IPS-18a (cell line): ENCODE data around the gene GP1BB.
"Not testable (repeated sequence)": the region's sequence is repeated elsewhere in the genome, so short reads cannot be mapped to it uniquely, and the experiment has no call there.

Source experiments
- H3K27ac ChIP-seq: one replicate; pipeline ENCODE4 v1.5.1; 2013; ENCODE audit warnings: low read length
- H3K27me3 ChIP-seq: one replicate; pipeline ENCODE4 v1.6.1; 2013; ENCODE audit warnings: mild to moderate bottlenecking, low read length; ENCODE audit not compliant: control insufficient read depth, insufficient read depth
- H3K36me3 ChIP-seq: one replicate; pipeline ENCODE4 v1.6.1; 2013; ENCODE audit warnings: low read depth, low read length; ENCODE audit not compliant: control insufficient read depth
- H3K4me1 ChIP-seq: one replicate; pipeline ENCODE4 v1.6.1; 2013; ENCODE audit warnings: low read depth, low read length; ENCODE audit not compliant: control insufficient read depth
- H3K4me3 ChIP-seq: one replicate; pipeline ENCODE4 v1.5.1; 2013; ENCODE audit warnings: low read length
- H3K9ac ChIP-seq: one replicate; pipeline ENCODE4 v1.6.1; 2013; ENCODE audit warnings: mild to moderate bottlenecking, low read length, moderate library complexity
- H3K9me3 ChIP-seq: one replicate; pipeline ENCODE4 v1.6.1; 2013; ENCODE audit warnings: low read depth, low read length; ENCODE audit not compliant: control insufficient read depth

Gene GP1BB

GRCh38 chr22:19696504-19697276 lies 26.6 kb upstream of the GP1BB start:
- Histone ChIP-seq H3K27ac (no peak overlapping the region), H3K4me1 (peaks cover 4% of the 10 kb centered on the region), H3K27me3 (no peaks in the 10 kb centered on the region), H3K36me3 (no peaks in the 10 kb centered on the region), H3K4me3 (no peak overlapping the region), H3K9ac (no peak overlapping the region), H3K9me3 (no peaks in the 10 kb centered on the region)

- H3K4me1 ChIP-seq, H3K27ac ChIP-seq, H3K9me3 ChIP-seq, H3K27me3 ChIP-seq, H3K4me3 ChIP-seq, H3K36me3 ChIP-seq, H3K9ac ChIP-seq: not testable (repeated sequence)
Measured at GRCh38 chr22:19697871-19698270, 25.5 kb upstream of the GP1BB start.

- Histone ChIP-seq H3K9me3 (no peaks in the 10 kb centered on the region), H3K4me1 (peaks cover 15% of the 10 kb centered on the region), H3K9ac (no peak overlapping the region), H3K36me3 (no peaks in the 10 kb centered on the region), H3K27me3 (peaks cover 8% of the 10 kb centered on the region), H3K27ac (no peak overlapping the region), H3K4me3 (no peak overlapping the region)
Measured at GRCh38 chr22:19700790-19701419, 22.4 kb upstream of the GP1BB start.

GRCh38 chr22:19701420-19702145 lies 21.8 kb upstream of the GP1BB start:
- no peak overlapping the region for H3K27ac ChIP-seq
- H3K9ac ChIP-seq, result no peak overlapping the region
- peaks cover 8% of the 10 kb centered on the region for H3K27me3 ChIP-seq
- H3K36me3 ChIP-seq, result no peaks in the 10 kb centered on the region
- no peaks in the 10 kb centered on the region for H3K9me3 ChIP-seq
- no peak overlapping the region for H3K4me3 ChIP-seq
- peaks cover 16% of the 10 kb centered on the region for H3K4me1 ChIP-seq

GRCh38 chr22:19703869-19704268 lies 19.5 kb upstream of the GP1BB start:
- Histone ChIP-seq H3K4me1 (peaks cover 16% of the 10 kb centered on the region), H3K27me3 (peaks cover 8% of the 10 kb centered on the region), H3K9ac (no peak overlapping the region), H3K4me3 (no peak overlapping the region), H3K36me3 (no peaks in the 10 kb centered on the region), H3K9me3 (no peaks in the 10 kb centered on the region), H3K27ac (no peak overlapping the region)

- no peak overlapping the region for H3K4me3 ChIP-seq
- no peaks in the 10 kb centered on the region for H3K9me3 ChIP-seq
- H3K9ac ChIP-seq, result no peak overlapping the region
- no peaks in the 10 kb centered on the region for H3K36me3 ChIP-seq
- no peak overlapping the region for H3K27ac ChIP-seq
- peaks cover 8% of the 10 kb centered on the region for H3K27me3 ChIP-seq
- H3K4me1 ChIP-seq, result peaks cover 16% of the 10 kb centered on the region
Measured at GRCh38 chr22:19704355-19705015, 18.9 kb upstream of the GP1BB start.

- H3K9me3 ChIP-seq, result no peaks in the 10 kb centered on the region
- peaks cover 8% of the 10 kb centered on the region for H3K27me3 ChIP-seq
- H3K9ac ChIP-seq, result peak overlapping the region; percentile 13
- H3K4me1 ChIP-seq, result peaks cover 16% of the 10 kb centered on the region
- H3K4me3 ChIP-seq, result peak overlapping the region; percentile 16
- no peaks in the 10 kb centered on the region for H3K36me3 ChIP-seq
- peak overlapping the region; percentile 35 for H3K27ac ChIP-seq
Measured at GRCh38 chr22:19705181-19705934, 18.0 kb upstream of the GP1BB start.

GRCh38 chr22:19706661-19707151 lies 16.6 kb upstream of the GP1BB start:
- peaks cover 16% of the 10 kb centered on the region for H3K4me1 ChIP-seq
- H3K27ac ChIP-seq, result no peak overlapping the region
- H3K36me3 ChIP-seq, result no peaks in the 10 kb centered on the region
- H3K9ac ChIP-seq, result no peak overlapping the region
- peaks cover 9% of the 10 kb centered on the region for H3K27me3 ChIP-seq
- H3K4me3 ChIP-seq, result no peak overlapping the region
- no peaks in the 10 kb centered on the region for H3K9me3 ChIP-seq

- H3K9ac ChIP-seq, result no peak overlapping the region
- no peak overlapping the region for H3K4me3 ChIP-seq
- H3K36me3 ChIP-seq, result no peaks in the 10 kb centered on the region
- H3K9me3 ChIP-seq, result no peaks in the 10 kb centered on the region
- peaks cover 16% of the 10 kb centered on the region for H3K27me3 ChIP-seq
- H3K4me1 ChIP-seq, result peaks cover 16% of the 10 kb centered on the region
- no peak overlapping the region for H3K27ac ChIP-seq
Measured at GRCh38 chr22:19707347-19708290, 15.7 kb upstream of the GP1BB start.

GRCh38 chr22:19708321-19709011 lies 14.9 kb upstream of the GP1BB start:
- H3K36me3 ChIP-seq, result no peaks in the 10 kb centered on the region
- no peak overlapping the region for H3K9ac ChIP-seq
- H3K27ac ChIP-seq, result no peak overlapping the region
- no peak overlapping the region for H3K4me3 ChIP-seq
- no peaks in the 10 kb centered on the region for H3K9me3 ChIP-seq
- H3K4me1 ChIP-seq, result peaks cover 16% of the 10 kb centered on the region
- H3K27me3 ChIP-seq, result peaks cover 25% of the 10 kb centered on the region
